Skin epidermis (tissue), 12 donors: ENCODE results near the gene SHC2.
"Not testable (repeated sequence)": the region's sequence is repeated elsewhere in the genome, so short reads cannot be mapped to it uniquely, and the experiment has no call there.

Experiments used
- H3K27ac ChIP-seq, 21 experiments: fragments of 200-600 bp; sonication (generic) in 11 of 21; one replicate each; pipeline ENCODE4 v1.5.0; 2020; ENCODE audit warnings: mild to moderate bottlenecking in 3 of 21, inconsistent platforms in 2 of 21, moderate library complexity in 2 of 21
- H3K4me3 ChIP-seq, 7 experiments: fragments of 200-600 bp; sonication (generic) in 2 of 7; one replicate each; pipeline ENCODE4 v1.5.0; 2020; ENCODE audit warnings: inconsistent platforms in 2 of 7, mild to moderate bottlenecking in 2 of 7, moderate library complexity in 1 of 7

SHC2 gene

GRCh38 chr19:435707-436412 lies 25.0 kb downstream of the SHC2 start:
- H3K27ac ChIP-seq = no peak overlapping the region
- H3K4me3 ChIP-seq = no peak overlapping the region

- H3K27ac ChIP-seq = no peak overlapping the region
- H3K4me3 ChIP-seq = no peak overlapping the region
Measured at GRCh38 chr19:435056-435706, 25.7 kb downstream of the SHC2 start.

GRCh38 chr19:434152-434960 lies 26.5 kb downstream of the SHC2 start:
- no peak overlapping the region for H3K27ac ChIP-seq
- no peak overlapping the region for H3K4me3 ChIP-seq

DNA sequence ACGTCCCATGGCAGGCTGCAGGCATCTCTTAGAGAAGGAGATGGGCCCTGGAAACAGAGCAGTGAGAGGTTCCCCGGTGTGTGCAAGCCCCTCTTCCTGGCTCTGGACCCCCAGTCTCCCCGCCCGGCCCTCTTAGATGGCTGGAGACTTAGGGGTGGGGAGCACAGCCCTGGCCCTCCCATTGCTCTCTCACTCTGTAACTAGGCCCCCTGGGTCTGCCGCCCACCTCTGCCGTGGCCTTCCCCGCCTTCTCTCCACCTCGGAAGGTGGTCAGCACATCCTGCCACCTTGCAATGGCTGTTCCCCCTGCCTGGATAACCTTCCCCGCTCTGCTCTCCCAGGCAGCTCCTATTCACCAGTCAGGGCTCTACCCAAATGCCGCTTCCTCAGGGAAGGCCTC lies 30.1 kb downstream of the SHC2 start:
- Histone ChIP-seq H3K27ac (no peak overlapping the region), H3K4me3 (no peak overlapping the region)

- Histone ChIP-seq H3K27ac (no peak overlapping the region), H3K4me3 (no peak overlapping the region)
Measured at GRCh38 chr19:428149-428548, 32.7 kb downstream of the SHC2 start.

DNA sequence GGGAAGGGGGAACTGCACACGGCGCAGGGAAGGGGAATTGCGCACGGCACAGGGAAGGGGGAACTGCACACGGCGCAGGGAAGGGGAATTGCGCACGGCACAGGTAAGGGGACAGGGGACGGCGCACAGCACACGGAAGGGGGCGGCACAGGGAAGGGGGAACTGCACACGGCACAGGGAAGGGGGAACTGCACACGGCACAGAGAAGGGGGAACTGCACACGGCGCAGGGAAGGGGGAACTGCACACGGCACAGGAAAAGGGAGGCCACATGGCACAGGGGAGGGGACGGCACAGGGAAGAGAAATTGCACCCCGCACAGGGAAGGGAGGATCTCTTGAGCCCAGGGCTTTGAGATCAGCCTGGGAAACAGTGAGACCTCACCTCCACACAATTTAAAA lies 33.2 kb downstream of the SHC2 start:
- not testable (repeated sequence) for H3K4me3 ChIP-seq, H3K27ac ChIP-seq

DNA sequence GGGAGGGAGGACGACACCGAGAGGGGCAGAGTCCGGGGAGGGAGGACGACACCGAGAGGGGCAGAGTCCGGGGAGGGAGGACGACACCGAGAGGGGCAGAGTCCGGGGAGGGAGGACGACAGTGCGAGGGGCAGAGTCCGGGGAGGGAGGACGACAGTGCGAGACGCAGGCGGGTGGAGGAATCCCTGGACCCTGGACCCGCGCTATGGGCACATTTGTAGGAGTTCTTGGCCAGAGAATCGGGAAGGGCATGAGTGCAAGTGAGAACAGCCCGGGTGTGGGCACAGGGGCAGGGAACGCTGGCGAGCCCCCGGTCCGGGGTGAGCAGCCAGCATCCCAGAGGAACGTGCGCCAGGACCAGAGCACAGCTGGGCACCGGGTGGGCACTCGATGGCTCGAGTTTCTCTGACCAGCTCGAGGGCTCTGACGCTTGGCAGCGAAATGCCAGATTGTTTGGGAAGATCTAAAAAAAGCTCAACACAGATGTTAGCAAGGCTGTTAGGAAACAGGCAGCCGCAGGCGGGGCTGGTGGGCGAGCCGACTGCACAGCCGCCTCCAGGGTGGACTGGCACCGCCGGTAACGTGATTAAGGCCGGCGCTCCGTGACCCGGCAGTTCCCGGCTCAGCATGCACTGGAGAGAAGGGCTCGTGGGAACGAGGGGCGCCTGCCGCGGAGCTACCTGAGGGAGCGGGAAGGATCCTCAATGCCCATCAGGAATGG lies 33.9 kb downstream of the SHC2 start:
- H3K4me3 ChIP-seq = no peak overlapping the region

GRCh38 chr19:425056-425455 lies 35.8 kb downstream of the SHC2 start:
- Histone ChIP-seq H3K27ac (no peak overlapping the region), H3K4me3 (no peak overlapping the region)

More for the DNA sequence above, 33.9 kb downstream of the SHC2 start:
- no peak overlapping the region for H3K27ac ChIP-seq

GRCh38 chr19:424546-424945 lies 36.3 kb downstream of the SHC2 start:
- H3K4me3 ChIP-seq = no peak overlapping the region
- no peak overlapping the region for H3K27ac ChIP-seq

- Histone ChIP-seq H3K4me3 (no peak overlapping the region), H3K27ac (no peak overlapping the region)
Measured at GRCh38 chr19:423691-424466, 37.0 kb downstream of the SHC2 start.

- H3K4me3 ChIP-seq, H3K27ac ChIP-seq: not testable (repeated sequence)
Measured at GRCh38 chr19:422917-423226, 38.0 kb downstream of the SHC2 start.

DNA sequence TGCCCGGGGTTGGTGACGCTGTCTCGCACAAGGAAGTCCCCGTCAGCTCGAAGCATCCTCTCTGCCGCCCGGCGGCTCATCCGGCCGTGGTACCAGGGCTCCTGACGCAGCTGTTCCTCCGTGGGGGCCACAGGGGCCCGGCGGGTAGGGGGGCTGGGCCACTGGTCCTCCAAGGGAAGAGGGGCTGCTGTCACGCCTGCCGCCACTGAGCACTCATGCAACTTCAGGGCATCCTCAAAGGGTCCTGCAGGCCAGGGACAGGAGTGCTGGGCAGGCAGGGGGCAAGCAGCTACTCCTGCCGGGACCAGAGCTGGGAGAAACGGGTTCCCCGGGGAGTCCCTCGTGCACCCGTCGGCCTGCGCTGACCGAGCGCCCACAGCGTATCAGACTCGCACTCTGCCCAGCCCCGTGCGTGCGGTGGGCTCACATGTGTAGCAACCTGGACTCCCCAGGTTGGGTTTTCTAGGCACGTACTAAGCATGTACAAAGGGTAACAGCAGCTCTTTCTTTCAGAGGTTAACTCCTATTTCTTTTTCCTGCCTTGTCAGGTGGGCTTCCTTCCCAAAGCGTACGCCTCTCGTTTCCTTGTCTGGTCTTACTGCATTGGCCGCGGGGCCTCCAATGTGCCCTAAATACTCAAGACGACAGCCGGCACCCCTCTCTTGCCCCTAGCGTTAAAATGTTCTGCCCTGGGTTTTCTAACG lies 38.5 kb downstream of the SHC2 start:
- H3K4me3 ChIP-seq = no peak overlapping the region
- no peak overlapping the region for H3K27ac ChIP-seq

DNA sequence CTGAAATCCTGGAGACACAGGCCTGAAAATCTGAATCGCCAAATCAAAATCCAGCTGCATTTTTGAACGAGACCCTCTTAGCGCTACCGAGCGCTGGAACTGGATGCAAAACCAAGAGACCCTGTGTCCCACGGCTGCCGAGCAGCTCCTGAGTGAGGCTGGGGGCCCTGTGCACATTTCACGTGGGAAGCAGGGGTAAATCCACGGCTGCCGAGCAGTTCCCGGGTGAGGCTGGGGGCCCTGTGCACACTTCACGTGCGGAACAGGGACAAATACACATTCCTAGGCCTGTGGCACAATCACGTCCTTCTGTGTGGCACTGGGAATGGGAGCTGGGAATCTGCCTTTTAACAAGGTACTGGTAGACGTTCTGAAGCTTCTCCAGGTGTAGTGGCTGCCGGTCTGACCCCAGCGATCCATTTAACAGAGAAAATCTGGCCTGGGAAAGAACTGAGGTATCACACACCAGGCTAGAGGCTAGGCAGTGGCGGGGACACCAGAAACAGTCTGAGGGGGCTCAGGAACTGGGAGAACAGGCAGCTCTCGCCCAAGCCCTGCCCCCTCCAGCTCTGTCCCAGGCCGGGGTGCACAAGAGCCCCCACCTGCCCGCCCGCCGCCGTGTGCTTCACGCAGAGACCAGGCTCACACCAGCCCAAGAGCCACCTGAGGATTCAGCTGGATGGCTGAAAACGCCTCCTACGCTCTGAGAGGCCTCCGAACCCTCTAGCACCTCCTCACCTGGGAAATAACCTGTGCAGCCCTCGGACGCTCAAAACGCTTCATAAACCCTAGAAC lies 40.9 kb downstream of the SHC2 start:
- H3K27ac ChIP-seq = no peak overlapping the region
- H3K4me3 ChIP-seq = no peak overlapping the region

DNA sequence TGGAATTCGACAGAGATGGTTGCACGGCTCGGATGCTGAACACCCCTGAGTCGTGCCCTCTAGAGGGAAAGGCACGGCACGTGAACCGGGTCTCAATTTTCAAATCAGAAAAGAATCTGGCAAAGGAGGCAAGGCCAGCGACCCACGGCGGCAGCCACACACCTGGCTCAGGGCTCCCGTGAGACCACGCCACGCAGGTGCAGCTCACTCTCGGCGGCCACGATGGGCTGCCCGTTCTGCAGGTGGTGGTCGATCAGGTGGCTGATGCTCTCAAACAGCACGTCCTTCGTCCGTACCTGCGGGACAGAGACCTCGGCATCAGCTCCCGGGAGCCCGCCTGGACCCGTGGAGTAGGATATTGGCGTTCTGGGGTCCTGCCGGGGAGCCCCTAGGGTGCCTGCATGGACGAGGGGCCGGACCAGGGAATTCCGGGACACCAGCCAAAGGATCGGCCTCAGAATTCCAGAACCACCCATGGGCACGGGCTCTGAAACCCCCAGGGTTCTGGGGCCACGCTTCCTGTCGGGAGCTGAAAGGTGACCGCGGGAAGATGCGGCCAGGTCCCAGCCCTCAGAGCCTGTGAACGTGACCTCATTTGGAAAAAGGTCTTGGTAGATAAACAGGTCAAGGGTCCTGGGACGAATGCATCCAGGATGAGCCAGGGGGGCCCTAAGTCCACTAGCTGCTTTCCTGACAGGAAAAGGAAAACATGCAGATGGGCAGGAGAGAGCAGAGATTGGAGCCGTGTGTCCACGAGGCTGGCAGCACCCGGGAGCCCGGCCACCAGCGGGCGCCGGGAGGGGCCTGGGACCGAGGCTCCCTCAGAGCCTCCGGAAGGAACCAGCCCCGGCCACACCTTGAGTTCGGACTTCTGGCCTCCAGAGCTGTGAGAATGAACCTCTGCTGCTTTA lies 41.8 kb downstream of the SHC2 start:
- H3K27ac ChIP-seq = no peak overlapping the region

DNA sequence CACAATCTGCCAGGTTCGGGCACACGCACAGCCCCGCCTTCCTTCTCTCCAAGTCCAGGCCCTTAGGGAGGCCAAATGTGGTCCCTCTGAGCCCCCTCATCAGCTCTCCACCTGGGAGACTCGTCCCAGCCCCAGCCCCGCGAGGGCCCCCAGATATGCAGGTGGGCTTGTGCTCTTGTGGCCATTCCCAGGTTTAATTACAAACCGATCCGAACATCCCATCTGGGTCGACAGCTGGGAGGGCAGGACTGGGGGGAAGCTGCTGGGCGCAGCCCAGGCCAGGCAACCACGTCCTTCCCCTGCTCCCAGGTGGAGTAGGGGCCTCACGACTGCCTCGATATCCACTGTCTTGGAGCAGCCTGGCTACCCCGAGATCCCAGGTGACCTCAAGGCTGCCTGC lies 44.4 kb downstream of the SHC2 start:
- H3K27ac ChIP-seq = no peak overlapping the region
- H3K4me3 ChIP-seq = no peak overlapping the region

More for the DNA sequence above, 41.8 kb downstream of the SHC2 start:
- H3K4me3 ChIP-seq = no peak overlapping the region

DNA sequence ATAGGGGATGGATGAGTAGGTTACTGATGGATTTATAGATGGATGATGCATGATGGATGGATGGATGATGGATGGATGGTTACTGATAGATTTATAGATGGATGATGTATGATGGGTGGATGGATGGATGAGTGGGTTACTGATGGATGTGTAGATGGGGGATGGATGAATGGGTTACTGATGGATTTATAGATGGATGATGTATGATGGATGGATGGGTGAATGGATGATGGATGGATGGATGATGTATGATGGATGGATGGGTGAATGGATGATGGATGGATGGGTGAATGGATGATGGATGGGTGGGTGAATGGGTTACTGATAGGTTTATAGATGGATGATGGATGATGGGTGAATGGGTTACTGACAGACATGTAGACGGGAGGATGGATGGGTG lies 45.5 kb downstream of the SHC2 start:
- no peak overlapping the region for H3K4me3 ChIP-seq

GRCh38 chr19:413756-414420 lies 46.9 kb downstream of the SHC2 start:
- no peak overlapping the region for H3K27ac ChIP-seq

More for the DNA sequence above, 45.5 kb downstream of the SHC2 start:
- no peak overlapping the region for H3K27ac ChIP-seq

More at GRCh38 chr19:413756-414420, 46.9 kb downstream of the SHC2 start:
- no peak overlapping the region for H3K4me3 ChIP-seq
